GM18868 (cell line): Measurements from ENCODE around the gene VGF.

Source experiments
- ATAC-seq: cut with Tn5 transposase; IDR thresholded peaks from one replicate; pipeline ENCODE4 v1.9.1; 2021; ENCODE audit warnings: mild to moderate bottlenecking, moderate library complexity; ENCODE audit not compliant: unreplicated experiment

The VGF gene

GRCh38 chr7:101166909-101167644 lies 1.7 kb upstream of the VGF start:
- no peak for ATAC-seq

- ATAC-seq, result no peak
These were observed 1.2 kb upstream of the VGF start for GRCh38 chr7:101166648-101166908.

GRCh38 chr7:101165958-101166647 lies 734 bp upstream of the VGF start:
- ATAC-seq, result no peak

DNA sequence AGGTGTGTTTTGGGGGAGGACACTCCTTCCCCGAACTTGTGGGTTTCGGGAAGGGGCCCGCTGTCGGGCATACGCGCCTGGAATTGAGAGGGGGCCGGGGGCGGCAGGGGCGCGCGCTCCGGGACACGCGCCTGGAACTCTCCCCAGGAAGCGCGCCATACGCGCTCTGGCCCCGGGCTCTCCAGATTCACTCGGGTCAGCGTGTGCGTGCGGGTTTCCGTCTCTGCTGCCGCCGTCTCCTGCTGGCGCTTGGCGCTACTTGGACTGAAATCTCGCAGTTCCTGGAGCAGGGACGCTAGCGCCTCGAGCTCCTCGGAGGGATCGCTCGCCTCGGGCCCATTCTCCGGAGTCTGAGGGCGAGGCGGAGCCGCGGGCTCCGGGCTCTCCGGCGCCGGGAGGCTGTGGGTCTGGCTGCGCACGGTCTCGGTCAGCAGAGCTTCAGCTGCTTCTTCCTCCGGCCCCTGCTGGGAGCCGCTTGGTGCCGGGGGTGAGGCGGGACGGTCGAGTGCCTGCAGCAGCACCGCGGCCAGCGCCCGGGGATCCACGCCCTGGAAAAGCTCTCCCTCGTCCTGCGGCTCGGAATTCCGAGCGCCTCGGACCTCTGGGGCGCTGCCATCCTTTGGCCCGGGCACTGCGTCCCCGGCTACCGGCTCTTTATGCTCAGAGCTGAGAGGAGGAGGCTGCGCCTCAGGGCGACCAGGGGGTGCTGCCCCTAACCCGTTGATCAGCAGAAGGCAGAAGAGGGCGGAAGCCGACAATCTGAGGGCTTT lies 1.1 kb downstream of the VGF start:
- ATAC-seq, result no peak

DNA sequence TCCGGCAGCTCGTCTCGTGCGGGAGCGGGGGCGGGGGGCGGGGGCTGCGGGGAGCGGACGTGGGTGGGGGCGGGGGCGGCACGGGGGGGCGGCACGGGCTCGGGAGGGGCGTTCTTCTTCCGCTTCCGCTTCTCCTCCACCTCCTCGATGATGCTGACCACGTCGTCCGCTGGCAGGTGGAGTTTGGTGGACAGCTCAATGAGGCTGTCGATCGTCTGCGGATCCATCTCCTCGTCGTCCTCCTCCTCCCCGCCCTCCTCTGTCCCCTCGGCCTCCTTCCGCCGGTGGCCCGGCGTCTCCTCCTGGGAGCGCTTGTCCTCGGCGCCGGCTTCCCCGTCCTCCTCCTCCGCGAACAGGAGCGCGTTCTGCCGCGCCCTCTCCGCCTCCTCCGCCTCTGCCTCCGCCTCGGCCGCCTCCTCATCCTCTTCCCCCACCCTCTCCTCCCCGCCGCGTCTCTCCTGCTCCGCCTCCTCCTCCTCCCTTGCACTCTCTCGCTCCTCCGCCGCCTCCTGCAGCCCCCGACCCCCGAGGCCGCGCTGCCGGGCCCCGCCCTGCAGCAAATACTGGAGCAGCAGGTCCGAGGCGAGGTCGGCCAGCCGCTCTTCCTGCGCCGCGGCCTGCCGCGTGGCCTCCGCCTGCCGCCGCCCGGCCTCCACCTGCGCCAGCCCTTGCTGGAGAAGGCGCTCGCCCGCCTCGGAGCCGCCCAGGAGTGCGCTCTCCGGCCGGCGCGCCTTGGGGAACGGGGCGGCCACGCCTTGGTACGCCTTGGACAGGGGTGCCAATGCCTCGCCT lies 1.9 kb downstream of the VGF start:
- no peak for ATAC-seq

DNA sequence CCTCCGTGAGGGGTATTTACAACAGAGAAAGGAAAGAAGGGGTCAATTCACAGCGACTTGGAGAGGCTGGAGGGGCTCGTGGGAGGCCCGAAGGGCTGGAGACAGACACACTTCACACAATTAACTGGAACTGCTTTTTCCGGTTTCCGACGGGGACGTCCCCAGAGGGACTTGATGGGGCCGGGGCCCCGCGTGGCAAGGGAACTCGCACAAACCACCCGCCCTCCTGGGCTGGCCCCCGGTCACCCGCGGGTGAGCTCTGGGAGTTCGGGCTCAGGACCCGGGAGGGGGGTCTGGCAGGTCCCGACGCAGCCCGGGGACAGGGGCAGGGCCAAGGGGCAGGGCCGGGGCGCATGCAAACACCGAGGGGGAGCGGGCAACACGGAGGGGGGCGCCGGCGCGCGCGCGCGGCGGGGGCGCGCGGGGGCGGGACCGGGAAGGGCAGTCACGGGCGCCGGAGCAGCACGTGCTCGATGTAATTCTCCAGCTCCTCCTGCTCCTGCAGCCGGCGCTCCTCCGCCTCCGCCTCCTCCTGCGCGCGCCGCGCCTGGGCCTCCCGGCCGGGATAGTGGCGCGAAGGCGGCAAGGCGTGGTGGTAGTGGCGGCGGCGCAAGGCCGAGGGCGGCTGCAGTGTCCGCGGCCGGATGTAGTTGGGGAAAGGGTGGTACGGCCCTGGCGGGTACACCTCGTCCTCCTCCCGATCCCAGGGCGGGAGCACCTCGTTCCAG lies 2.7 kb downstream of the VGF start:
- no peak for ATAC-seq

GRCh38 chr7:101161692-101162471 lies 3.5 kb downstream of the VGF start:
- ATAC-seq, result no peak

- ATAC-seq, result no peak
These were observed 4.5 kb downstream of the VGF start for GRCh38 chr7:101160910-101161309.

DNA sequence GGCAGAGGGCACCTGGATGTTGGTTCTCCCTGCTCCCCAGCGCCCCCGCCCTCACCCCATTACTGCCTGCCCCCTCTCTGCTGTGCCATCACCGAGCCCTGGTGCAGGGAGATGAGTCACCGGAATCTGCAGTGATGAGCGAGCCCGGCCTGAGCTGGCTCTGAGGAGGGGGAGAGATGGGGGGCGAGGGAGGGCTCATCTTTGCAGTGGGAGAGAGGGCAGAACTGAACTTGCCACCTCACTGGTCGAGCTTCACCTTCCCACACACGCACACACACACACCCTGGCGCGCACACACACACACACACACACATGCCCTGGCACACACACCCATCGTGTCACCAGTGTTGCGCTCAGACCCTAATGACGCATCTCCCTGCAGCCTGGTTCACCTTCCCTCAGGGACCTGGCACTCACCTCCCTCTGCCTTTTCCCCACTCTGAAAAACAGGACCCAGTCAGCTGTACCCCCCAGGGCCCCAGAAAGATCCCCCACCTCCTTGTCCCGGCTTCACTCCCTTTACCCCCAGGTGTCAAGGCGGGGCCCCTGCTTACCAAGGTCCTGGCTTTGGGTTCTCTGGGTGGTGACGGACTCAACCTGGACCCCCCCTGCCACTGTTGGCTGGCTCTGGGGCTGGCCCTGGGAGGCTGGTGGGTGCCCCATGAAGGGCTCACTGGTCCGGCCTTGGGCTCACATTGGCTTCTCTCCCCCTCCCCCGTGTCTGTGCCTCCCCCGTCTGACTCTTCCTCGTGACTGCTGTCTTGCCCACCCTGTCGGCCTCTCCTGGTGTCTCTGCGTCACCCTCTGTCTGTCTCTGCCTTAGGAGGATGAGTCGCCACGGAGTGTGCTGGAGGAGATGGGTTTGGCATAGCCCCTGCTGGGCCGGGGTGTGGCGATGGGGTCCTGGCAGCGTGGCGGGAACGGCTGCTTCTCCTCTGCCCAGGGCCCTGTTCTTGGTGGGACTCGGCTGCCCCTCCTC lies 5.4 kb downstream of the VGF start:
- no peak for ATAC-seq

DNA sequence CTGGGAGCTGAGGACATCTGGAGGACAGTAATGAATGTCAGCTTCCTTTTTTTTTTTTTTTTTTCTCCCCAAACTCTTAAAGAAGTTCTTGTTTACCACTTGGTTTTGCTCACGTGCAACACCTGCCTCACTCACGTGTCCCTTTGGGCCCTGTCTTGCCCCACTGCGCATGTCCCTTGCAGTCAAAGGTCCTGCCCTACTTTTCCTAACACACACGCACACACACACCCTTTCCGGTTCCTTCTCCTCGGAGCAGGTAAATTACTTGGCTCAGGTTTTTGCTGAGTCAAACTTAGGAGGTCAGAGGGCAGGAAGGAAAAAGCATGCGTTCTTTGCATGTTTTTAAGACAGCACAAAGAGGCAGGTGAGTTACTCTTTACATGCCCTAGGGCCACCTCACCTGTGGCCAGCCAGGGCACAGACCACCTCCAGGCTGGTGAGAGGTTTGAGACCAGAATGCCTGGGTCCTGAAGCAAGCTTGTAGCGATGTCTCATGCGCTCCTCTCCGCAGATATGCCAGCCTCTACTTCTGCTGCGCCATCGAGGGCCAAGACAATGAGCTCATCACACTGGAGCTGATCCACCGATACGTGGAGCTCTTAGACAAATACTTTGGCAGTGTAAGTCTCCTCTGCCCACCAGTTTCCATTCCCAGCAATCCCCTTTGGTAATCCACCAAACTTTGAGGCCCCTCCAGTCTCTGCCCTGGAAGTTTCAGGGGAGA lies 8.3 kb downstream of the VGF start:
- ATAC-seq, result no peak

GRCh38 chr7:101156277-101156676 lies 9.1 kb downstream of the VGF start:
- ATAC-seq, result no peak

- ATAC-seq, result no peak
These were observed 10.1 kb downstream of the VGF start for GRCh38 chr7:101155303-101155702.

DNA sequence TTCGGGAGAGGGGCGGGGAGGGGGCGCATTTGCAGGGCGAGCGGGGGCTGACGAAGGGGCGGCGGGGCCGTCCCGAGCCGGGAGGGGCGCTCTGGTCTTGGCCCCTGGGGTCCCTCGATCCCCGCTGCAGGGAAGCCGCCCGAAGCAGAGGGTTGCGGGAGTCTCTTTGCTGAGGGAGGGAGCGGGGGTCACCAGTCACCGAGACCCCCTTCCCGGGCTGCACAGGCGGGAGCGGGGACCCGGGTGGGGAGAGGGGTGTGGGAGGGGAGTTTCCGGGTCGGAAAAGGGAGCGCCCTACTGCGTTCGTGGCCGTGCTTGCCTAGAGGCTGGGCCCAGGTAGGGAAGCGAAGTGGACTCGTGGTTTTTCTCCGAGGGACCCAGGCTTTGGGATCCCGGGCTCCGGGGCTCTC lies 10.7 kb downstream of the VGF start:
- ATAC-seq, result no peak

- ATAC-seq, result peak; percentile 78
These were observed 11.2 kb downstream of the VGF start, which contains the start of gene AP1S1 for GRCh38 chr7:101153969-101154692. Gene AP1S1, plus strand, starts transcription at chr7:101154476. Its CDS starts 39 bp downstream, at chr7:101154515.

GRCh38 chr7:101151908-101152651 lies 13.3 kb downstream of the VGF start:
- ATAC-seq, result no peak

GRCh38 chr7:101140746-101141382 lies 24.5 kb downstream of the VGF start:
- no peak for ATAC-seq
